GM12801 (cell line): Measurements from ENCODE around the gene RASSF4.

ENCODE experiments used
- TF ChIP-seq, protein P1 (sequence below): IDR thresholded peaks from one replicate; pipeline ENCODE4 v1.5.1; 2011; ENCODE audit warnings: control low read depth; ENCODE audit not compliant: insufficient read length; ENCODE audit errors: extremely low read depth

The RASSF4 gene

DNA sequence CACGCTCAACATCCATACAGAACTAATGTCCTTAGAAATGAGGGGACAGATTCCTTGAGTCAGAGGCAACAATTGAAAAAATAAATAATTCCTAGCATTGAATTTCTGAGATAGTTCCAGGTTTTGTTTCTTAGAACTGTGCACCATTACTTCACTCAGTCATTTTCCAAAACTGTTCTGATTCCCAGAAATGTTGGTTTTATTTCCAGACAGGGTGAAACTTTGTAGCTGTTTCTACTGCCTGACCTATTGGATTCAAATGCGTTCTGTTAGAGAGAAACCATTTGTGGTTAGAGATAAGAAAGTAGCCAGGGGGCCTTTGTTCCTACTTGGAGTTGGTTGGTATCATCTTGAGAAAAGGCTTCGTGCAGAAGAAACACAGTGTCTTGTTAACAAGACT is 27.1 kb downstream of the RASSF4 start:
- TF ChIP-seq, protein P1, sequence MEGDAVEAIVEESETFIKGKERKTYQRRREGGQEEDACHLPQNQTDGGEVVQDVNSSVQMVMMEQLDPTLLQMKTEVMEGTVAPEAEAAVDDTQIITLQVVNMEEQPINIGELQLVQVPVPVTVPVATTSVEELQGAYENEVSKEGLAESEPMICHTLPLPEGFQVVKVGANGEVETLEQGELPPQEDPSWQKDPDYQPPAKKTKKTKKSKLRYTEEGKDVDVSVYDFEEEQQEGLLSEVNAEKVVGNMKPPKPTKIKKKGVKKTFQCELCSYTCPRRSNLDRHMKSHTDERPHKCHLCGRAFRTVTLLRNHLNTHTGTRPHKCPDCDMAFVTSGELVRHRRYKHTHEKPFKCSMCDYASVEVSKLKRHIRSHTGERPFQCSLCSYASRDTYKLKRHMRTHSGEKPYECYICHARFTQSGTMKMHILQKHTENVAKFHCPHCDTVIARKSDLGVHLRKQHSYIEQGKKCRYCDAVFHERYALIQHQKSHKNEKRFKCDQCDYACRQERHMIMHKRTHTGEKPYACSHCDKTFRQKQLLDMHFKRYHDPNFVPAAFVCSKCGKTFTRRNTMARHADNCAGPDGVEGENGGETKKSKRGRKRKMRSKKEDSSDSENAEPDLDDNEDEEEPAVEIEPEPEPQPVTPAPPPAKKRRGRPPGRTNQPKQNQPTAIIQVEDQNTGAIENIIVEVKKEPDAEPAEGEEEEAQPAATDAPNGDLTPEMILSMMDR: no peak

DNA sequence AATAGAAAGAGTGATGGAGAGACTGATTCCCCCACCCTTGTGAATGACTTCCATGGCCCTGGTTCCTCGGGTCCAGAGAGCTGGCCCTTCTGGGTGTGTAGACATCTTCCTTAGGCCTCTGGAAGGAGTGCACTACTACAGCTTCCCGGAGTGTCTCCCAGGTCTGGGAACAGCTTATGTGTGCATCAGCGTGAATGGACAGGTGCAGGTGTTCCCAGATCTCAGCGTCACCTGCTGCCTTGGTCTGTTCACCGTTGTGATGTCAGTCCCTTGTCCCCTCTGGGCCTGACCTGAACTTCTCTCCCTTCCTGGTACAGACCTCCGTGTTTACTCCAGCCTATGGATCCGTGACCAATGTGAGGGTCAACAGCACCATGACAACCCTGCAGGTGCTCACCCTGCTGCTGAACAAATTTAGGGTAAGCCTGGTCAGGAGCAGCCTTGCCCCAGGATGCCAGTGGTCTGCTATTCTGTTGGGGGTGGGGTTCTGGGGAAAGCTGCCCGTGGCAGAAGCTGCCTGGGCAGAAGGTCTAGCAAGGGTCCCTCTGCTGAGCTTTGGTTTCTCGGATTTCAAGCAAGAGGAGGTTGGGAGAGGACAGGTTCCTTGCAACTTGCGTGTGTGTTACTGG is 29.5 kb downstream of the RASSF4 start:
- TF ChIP-seq, protein P1: no peak

DNA sequence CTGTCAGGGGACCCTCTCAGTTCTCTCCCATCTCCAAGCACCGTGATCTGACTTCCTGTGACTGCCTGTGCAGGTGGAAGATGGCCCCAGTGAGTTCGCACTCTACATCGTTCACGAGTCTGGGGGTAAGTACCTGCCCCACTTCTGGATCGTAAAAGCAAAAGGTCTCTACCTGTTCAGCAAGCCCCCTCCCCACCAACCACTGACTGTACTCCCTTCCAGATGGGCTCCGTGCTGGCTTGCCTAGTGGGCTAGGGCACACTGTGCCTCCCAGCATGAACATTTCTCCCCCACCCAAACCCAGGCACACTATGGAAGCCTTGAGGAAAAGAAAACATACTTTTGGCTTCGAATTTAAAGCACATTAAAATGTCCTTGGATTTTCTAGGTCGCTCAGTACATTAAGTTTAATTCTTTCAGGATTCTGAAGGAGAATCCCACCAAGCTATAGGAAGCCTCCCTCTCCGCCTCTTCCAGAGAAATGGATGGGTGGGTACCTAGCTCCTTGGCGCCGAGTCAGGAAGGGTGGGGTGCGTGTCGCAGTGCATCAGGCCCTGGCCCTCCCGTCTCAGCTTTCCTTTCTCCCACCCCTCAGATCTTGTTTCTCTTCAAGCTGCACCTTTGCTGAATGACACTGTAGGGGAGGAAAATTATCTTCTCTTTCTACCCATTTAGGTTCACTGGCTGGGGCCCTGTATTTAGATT is 30.1 kb downstream of the RASSF4 start:
- TF ChIP-seq, protein P1: no peak

DNA sequence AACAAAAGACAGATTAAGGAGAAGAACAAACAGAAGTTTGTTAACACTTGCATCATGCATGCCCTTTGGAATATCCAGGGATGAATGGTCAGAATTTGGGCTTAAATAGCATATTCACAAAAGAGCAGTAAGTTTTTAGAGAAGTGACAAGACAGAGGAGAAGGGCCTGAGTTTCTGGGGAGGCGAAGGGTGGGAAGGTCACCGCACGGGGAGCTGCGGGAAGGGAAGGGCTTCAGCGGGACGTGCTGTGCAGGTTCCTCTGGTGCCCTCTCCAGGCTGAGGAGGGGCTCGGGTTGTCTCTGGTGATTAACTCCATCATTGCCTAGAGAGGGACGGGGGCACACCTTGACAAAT is 30.7 kb downstream of the RASSF4 start:
- TF ChIP-seq, protein P1: no peak

DNA sequence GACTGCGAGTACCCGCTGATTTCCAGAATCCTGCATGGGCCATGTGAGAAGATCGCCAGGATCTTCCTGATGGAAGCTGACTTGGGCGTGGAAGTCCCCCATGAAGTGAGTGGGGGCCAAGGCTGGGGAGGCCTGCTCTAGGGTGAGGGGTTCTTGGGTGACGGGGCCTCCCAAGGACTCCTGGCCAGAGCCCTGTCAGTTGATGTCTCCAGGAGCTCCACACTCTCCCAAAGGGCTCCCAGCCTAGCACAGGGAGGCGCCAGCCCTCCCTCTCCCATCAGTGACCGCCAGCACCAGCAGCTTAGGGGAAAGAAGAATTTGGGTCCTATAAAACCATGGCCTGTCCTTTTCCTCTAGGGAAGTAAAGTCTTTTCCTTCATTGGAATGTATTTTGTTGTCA is 31.4 kb downstream of the RASSF4 start:
- TF ChIP-seq, protein P1: no peak

DNA sequence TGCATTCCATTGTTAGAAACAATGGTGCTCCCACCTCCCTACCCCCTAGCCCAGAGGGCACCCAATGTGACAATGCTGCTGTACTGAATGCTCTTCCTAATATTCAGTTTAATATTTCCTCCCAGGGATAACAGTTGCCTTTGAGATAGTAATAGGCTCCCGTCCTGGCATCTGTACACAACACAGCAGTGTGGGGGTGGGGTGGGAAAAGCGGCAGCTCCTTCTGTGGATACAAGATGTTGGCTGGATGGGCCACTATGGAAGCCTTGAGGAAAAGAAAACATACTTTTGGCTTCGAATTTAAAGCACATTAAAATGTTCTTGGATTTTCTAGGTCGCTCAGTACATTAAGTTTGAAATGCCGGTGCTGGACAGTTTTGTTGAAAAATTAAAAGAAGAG is 32.0 kb downstream of the RASSF4 start:
- TF ChIP-seq, protein P1: no peak

DNA sequence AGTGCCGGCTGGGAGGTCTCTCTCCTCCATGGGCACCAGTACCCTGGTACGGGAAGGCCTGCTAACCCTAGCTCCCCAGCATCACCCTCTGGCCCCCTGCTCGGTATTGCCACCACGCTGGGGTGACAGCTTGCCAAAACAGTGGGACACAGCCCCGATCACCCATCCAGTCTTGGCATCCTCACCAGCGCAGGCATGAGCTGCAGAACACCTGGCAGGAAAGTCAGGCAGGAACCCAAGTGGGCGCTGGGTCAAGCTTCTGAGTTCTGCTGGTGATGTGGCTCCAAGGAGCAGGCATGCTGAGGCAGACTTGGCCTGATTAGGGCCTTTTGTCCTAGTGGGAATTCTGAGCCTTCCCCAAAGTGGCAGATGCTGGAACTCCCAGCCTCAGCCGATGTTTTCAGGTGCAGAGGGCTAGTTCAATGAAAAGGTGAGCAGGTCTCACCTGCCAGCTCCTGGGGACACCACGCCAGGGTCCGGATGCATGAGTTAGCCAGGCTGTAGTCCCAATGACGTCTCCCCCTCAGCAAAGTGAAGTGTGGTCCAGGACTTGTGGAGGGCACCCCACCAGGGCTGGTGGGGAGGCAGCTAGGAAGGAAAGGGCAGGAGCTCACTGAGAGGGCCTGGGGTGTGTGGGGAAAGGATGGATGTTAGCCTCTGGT is 32.6 kb downstream of the RASSF4 start:
- TF ChIP-seq, protein P1: no peak
